HG03135 (cell line): ENCODE results near the gene MBD3L4.
"Not testable (repeated sequence)": the region's sequence is repeated elsewhere in the genome, so short reads cannot be mapped to it uniquely, and the experiment has no call there.

Experiments
- ATAC-seq: cut with Tn5 transposase; IDR thresholded peaks from one replicate; pipeline ENCODE4 v1.9.1; 2021; ENCODE audit warnings: mild to moderate bottlenecking, moderate library complexity; ENCODE audit not compliant: unreplicated experiment

The MBD3L4 gene

DNA sequence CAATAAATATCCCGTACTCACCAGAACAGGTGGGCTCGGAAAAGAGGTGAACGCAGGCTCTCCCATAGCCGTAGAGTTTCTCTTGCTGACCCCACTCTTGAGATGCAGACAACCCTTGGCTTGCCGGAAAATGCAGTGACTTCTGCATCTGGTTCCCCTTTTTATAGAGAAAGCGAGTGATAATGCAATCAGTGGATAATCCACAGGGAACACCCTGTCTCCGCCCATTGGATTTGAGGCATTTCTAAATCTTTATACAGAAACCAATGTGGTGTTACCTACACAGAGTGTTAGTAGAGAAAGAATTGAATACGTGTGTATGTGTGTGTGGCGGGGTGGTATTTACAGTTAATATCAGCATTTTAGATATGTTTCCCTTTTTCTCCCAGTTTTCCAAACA is at the start of gene MBD3L4:
Gene MBD3L4 (minus strand): TSS at position 101 of the 400 bp plus-strand sequence. CDS start 35 bp downstream, at position 66.
- ATAC-seq, result not testable (repeated sequence)

DNA sequence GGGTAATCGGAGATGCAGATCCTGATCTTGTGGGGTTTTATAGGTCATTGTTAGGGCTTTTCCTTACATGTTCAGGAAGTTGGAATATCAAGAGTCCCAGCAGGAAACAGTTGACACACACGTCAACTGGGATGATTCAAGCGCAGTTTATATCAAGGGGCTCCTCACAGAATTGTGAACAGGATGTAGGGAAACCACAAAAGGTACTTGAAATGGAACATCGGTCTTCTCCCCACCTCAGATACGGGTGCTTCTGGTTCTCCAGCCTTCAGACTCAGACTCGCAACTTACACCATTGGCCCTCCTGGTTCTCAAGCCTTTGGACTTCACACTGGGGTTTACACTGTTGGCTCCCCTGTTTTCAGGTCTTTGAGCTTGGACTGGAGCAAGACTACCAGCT is 49.0 kb upstream of the MBD3L4 start:
- ATAC-seq, result no peak

DNA sequence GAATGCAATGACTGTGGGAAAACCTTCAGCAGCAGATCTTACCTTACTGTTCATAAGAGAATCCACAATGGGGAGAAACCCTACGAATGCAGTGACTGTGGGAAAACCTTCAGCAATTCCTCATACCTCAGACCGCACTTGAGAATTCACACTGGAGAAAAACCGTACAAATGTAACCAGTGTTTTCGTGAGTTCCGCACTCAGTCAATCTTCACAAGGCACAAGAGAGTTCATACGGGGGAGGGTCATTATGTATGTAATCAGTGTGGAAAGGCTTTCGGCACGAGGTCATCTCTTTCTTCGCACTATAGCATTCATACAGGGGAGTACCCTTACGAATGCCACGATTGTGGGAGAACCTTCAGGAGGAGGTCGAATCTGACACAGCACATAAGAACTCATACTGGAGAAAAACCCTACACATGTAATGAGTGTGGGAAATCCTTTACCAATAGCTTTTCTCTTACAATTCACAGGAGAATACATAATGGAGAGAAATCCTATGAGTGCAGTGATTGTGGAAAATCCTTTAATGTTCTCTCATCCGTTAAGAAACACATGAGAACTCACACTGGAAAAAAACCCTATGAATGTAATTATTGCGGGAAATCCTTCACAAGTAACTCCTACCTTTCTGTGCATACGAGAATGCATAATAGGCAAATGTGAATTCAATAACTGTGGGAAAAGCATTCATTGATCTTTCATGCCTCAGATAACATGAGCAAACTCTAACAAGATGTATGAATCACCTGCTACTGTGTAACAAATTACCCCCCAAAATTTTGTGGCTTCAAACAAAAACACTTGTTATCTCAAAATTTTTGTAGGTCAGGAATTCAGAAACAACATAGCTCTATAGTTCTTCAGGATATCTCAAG is 43.3 kb upstream of the MBD3L4 start:
- ATAC-seq, result no peak

DNA sequence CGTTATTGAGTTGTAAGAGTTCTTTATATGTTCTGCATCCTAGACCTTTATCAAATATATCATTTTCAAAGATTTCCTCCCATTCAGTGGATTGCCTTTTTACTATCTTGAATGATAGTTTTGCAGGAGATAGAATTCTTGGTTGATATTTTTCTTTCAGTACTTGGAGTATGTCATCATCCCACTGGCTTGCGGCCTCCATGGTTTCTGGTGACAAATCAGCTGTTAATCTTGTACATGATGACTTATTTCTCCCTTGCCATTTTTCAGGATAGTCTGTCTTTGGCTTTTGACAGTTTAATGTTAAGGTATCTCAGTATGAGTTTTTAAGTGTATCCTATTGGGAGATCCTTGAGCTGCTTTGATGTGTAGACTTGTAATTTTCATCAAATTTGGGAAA is 38.0 kb upstream of the MBD3L4 start:
- no peak for ATAC-seq

DNA sequence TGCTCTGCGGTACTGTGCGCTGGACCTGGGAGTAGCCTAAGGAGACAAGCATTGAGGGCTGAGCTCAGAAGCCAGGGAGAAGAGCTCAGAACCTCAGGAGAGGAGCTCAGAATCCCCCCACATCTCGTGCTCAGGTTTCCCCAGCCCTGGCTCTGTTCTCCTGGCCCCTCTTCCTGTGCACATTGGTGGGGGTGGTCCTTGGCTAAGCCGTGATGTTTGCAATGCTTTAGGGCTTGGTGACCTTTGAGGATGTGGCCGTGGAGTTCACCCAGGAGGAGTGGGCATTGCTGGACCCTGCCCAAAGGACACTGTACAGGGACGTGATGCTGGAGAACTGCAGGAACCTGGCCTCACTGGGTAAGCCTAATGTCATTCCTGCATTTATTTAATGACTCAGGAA is 36.2 kb upstream of the MBD3L4 start:
- no peak for ATAC-seq

DNA sequence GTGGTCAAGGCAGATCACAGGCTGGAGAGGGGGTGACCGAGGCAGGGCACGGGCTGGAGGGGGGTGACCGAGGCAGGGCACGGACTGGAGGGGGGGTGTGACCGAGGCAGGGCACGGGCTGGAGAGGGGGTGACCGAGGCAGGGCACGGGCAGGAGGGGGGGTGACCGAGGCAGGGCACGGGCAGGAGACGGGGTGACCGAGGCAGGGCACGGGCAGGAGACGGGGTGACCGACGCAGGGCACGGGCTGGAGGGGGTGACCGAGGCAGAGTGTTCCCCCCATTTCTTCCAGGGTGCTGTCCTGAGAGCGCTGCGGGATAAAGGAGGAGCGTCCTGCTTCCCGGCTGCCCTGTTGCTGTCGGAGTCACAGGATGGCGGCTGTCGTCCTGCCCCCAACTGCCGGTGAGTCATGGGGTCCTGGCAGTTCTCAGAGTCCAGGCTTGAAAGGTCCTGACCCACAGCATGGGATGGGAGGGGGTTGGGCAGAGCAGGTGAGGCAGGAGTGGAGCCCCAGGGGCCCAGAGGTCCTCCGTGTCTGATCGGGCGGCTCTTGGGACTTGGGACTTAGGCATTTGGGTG is 34.8 kb upstream of the MBD3L4 start:
- ATAC-seq, result no peak

DNA sequence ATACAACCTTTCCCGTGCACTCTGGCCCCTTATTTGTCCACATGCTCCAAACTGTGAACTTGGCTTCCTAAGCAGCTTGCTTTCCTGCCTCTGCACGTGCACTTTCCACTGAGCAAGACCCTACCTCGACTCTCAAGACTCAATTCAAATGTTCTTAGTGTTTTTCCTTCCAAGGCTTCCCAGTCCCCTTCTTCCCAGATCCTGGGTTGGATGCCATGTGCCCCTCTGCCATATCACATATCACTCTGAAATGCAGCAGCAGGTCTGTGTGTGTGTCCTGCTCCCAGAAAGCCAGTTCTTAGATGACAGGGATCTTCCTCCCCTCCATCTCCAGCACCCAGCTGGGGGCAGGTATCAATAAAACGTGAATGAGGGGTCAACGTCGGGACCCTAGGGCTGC is 32.6 kb upstream of the MBD3L4 start:
- no peak for ATAC-seq

DNA sequence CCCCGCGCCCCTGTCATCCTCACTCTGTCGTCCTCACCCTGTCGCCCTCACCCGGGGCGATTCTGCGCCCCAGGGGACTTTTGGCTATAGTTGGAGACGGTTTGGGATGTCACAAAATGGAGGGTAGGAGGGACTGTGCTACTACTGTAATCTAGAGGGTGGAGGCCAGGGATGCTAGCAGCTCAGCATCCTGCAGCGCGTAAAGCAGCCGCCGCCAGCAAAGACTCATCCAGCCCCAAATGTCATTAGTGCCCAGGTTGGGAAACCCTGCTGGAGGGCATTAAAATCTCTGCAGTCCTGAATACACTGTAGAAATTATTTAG is 29.9 kb upstream of the MBD3L4 start:
- ATAC-seq, result peak; percentile 28

DNA sequence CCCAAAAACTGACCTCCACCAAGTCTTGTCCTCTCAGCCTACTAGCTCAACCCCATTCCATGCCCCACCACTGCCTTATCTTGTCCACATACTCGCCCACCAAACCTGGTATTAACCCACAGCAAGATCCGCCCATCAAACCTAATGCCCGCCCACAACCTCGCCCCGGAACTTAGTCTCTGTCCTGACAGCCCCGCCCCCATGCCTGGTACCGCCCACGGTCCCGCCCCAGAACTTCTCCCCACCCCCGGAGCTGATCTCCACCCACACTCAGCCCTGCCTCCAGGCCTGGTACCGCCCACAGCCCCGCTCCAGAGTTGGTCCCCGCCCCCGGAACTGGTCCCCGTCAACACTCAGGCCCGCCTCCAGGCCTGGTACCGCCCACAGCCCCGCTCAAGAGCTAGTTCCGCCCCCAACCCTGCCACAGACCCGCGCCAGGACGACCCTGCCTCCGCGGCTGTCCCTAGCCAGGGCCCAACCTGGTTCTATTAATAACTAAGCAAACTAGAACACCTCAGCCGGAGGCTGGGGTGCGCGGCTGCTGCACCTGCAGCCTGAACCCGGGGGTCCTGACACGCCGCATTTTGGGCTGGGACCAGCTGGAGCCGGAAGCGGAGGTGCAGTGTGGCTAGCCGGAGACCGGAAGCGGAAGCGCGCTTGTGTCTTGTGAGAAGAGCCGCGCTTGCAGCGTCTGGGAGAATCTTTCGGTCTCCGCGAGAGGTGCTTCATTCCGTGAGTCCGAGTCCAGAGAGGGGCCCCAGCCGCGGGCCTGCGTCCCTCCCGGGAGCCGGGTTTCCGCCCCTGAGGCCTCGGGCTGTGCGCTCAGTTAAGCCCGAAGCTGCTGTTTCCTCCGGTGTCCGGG is 29.3 kb upstream of the MBD3L4 start, which contains the start of gene ZNF557:
Gene ZNF557 (plus strand): TSS at position 662 of the 862 bp plus-strand sequence. CDS start 5,372 bp downstream, outside the sequence.
- ATAC-seq, result peak; percentile 93

DNA sequence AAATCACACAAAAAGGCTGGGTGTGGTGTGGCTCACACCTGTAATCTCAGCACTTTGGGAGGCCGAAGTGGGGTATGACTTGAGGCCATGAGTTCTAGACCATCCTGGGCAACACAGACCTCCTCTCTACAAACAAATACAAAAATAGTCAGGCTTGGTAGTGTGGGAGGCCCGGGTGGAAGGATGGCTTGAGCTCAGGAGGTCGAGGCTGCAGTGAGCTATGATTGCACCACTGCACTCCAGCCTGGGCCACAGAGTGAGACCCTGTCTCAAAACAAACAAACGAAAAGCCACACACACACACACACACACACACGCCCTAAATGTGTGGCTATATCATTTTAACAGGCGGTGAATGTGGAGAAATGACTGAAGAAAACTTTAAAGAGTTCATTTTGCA is 28.6 kb upstream of the MBD3L4 start:
- no peak for ATAC-seq

DNA sequence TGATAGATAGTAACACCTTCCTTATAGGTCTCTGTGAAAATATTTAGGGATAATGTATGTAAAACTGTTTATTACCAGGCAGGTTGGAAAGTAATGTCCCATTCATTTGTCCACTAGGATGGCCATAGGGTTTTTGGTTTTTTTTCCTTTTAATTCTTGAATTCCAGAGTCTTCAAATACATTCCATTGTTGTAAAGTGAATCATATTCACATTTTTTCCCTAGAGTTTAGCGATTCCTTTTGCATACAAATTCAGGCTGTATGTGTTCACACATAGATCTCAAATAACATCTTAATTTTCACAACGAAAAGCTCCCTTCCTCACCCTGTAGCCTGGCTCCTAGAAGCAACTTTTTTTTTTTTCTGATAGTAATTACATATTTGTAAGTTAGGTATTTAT is 27.7 kb upstream of the MBD3L4 start:
- ATAC-seq, result no peak

DNA sequence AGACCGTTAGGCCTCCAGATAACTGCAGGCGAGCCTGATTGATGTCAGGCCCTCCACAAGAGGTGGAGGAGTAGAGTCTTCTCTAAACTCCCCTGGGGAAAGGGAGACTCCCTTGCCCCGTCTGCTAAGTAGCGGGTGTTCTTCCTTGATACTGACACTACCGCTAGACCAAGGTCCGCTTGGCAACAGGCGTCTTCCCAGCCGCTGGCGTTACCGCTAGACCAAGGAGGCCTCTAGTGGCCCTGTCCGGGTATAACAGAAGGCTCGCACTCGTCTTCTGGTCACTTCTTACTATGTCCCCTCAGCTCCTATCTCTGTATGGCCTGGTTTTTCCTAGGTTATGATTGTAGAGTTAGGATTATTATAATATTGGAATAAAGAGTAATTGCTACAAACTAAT is 27.1 kb upstream of the MBD3L4 start:
- ATAC-seq, result not testable (repeated sequence)

DNA sequence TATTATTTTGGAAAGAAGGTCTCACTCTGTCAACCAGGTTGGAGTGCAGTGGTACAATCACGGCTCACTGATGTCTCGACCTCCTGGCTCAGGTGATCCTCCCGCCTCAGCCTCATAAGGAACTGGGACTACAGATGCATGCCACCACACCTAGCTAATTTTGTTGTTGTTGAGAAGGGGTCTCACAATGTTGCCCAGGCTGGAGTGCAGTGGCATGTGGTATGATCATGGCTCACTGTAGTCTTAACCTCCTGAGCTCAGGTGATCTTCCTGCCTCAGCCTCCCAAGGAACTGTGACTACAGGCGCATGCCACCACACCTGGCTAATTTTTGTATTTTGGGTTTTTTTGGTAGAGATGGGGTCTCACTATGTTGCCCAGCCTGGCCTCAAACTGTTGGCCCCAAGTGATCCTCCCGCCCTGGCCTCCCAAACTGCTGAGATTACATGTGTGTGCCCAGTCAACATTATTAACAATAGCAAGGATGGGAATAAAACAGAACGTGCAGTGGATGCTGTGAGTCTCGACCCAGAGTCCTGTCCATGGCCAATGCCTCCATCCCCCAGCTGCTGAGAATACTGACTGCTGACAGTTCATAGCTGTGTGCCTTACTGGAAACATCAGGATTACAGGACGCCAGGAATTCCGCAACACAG is 23.9 kb upstream of the MBD3L4 start:
- ATAC-seq, result no peak

DNA sequence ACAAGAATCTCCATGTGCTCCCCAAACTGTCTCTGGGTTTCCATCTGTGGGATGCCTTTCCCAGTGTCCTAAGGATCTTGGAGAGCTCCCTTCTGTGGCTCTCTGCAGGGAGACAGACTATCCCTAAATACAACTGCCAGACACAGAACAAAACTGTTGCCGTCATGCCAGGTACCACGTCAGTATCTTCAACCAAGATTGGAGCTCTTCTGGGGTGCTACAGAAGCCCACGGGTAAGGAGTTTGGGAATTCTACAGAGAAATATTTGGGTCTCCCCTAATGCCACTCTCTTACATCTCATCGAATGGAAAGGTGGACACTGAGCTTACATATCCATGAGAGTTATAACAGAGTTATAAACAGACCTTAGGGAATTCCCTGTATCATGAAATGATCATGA is 23.4 kb upstream of the MBD3L4 start:
- ATAC-seq, result no peak

DNA sequence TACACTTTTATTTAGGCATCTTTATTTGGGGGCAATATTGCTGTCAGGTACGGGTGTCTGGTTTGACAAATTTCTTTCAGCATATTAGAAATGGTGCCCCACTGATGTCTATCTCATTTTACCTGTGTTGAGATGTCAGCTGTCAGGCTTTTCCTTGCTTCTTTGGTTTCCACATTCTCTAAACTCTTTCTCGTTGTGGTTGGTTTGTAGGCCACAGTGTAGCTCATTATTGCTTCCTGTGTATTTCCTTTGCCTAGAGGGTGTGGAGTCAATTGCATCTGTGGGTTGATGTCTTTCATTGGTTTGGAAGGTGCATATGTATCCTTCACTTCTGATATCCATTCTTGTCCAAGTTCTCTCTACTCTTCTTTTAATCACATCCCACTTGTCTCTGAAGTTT is 20.0 kb upstream of the MBD3L4 start:
- not testable (repeated sequence) for ATAC-seq

DNA sequence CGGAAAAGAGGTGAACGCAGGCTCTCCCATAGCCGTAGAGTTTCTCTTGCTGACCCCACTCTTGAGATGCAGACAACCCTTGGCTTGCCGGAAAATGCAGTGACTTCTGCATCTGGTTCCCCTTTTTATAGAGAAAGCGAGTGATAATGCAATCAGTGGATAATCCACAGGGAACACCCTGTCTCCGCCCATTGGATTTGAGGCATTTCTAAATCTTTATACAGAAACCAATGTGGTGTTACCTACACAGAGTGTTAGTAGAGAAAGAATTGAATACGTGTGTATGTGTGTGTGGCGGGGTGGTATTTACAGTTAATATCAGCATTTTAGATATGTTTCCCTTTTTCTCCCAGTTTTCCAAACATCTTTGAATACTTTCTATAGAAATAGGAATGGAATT is 18.6 kb upstream of the MBD3L4 start, which contains the start of gene MBD3L3:
Gene MBD3L3 (minus strand): TSS at position 101 of the 400 bp plus-strand sequence. CDS start 71 bp downstream, at position 30.
- not testable (repeated sequence) for ATAC-seq

DNA sequence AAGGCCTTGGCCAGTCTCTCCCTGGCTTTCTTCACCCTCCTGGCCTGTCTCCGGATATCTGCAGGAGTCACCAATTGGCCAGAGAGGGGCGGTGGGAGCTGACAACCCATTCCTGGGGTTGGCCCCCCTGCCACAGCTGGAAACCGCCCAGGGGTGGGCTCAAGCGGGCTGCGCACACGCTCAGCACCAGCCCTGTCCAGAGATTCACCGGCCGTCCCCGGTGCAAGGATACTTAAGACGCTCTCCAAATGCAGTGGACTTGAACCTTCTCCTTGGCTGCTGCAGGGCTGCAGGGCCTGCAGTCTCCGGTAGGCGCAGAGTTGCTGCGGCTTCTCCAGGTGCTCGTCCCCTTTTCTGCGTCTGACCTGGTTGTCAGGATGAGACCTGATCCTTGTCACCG is 16.4 kb upstream of the MBD3L4 start:
- not testable (repeated sequence) for ATAC-seq

DNA sequence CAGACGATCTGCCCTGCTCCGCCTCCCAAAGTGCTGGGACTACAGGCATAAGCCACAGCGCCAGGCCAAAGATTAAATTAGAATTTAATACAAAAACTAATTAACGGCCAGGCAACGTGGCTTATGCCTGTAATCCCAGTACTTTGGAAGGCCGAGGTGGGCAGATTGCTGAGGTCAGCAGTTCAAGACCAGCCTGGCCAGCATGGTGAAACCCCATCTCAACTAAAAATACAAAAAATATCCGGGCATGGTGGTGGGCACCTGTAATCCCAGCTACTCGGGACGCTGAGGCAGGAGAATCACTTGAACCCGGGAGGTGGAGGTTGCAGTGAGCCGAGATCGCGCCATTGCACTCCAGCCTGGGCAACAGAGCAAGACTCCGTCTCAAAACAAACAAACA is 15.7 kb upstream of the MBD3L4 start:
- not testable (repeated sequence) for ATAC-seq

DNA sequence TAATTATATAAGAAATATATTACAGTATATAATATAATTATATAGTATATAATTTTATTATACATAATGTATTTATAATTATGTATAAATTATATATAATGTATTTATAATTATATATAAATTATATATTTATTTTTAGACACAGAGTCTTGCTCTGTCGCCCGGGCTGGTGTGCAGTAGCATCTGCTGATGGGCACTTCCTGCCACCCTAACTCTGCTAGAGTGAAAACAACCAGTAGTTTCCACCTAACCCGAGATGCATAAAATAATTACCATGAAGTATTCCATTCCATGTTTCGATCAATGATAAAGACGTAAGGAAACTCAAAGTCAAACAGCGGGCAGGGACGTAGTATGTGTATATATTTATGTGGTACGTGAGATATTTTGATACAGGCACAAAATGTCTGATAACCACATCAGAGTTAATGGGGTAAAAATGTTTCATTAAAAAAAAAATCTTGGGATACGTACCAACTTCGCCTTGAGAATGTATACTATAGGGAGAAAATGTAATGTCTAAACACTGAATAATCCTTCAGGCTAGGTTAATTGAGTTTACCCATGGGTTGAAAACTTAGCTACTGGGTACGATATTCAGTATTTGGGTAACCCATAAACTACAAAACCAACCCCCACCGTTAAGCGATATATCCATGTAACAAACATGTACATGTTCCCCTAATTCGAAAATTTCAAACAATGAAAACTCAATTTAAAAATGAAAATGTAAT is 14.8 kb upstream of the MBD3L4 start:
- ATAC-seq, result not testable (repeated sequence)

DNA sequence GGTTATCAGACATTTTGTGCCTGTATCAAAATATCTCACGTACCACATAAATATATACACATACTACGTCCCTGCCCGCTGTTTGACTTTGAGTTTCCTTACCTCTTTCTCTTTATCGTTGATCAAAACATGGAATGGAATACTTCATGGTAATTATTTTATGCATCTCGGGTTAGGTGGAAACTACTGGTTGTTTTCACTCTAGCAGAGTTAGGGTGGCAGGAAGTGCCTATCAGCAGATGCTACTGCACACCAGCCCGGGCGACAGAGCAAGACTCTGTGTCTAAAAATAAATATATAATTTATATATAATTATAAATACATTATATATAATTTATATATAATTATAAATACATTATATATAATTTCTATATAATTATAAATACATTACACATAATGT is 12.9 kb upstream of the MBD3L4 start:
- ATAC-seq, result not testable (repeated sequence)
